Skin of body (tissue), 2 donors: Measurements from ENCODE around the gene PRM3. TPM values are rescaled to one million over a fixed set of nuclear protein-coding genes. Genes with fewer than 3 reads are reported as not detected.

Experiments
- DNase-seq: peaks from one replicate; lab custom pipeline; 2025; lab: John Stamatoyannopoulos, UW
- total RNA-seq: library from RNA; depleted of rRNA; stranded (reverse); fragments of >200 nt; gene quantifications from one replicate; pipeline ENCODE4 v1.2.3, GENCODE V29; 2014

The PRM3 gene
- total RNA-seq, 1 donor from 2014 or later, result not detected

GRCh38 chr16:11248133-11248532 lies 25.3 kb downstream of the PRM3 start:
- no peak for DNase-seq

- DNase-seq, result no peak
Observed at GRCh38 chr16:11245988-11246387, 27.4 kb downstream of the PRM3 start.

GRCh38 chr16:11245222-11245737 lies 28.1 kb downstream of the PRM3 start:
- DNase-seq, result no peak

GRCh38 chr16:11242658-11243057 lies 30.8 kb downstream of the PRM3 start:
- DNase-seq, result no peak

GRCh38 chr16:11241480-11242204 lies 31.8 kb downstream of the PRM3 start:
- no peak for DNase-seq

GRCh38 chr16:11240636-11241473 lies 32.6 kb downstream of the PRM3 start:
- DNase-seq, result no peak

GRCh38 chr16:11239644-11240632 lies 33.5 kb downstream of the PRM3 start:
- DNase-seq, result no peak

- DNase-seq, result no peak
Observed at GRCh38 chr16:11238272-11239202, 34.9 kb downstream of the PRM3 start.

GRCh38 chr16:11236461-11237254 lies 36.8 kb downstream of the PRM3 start:
- no peak for DNase-seq

- no peak for DNase-seq
Observed at GRCh38 chr16:11235703-11235991, 37.8 kb downstream of the PRM3 start.

- no peak for DNase-seq
Observed at GRCh38 chr16:11234884-11235702, 38.3 kb downstream of the PRM3 start.

- no peak for DNase-seq
Observed at GRCh38 chr16:11233727-11234376, 39.6 kb downstream of the PRM3 start.

GRCh38 chr16:11232852-11233726 lies 40.3 kb downstream of the PRM3 start:
- DNase-seq, result no peak

- DNase-seq, result no peak
Observed at GRCh38 chr16:11232302-11232851, 41.1 kb downstream of the PRM3 start.

- DNase-seq, result no peak
Observed at GRCh38 chr16:11231367-11231970, 42.0 kb downstream of the PRM3 start.

- DNase-seq, result no peak
Observed at GRCh38 chr16:11229906-11230305, 43.5 kb downstream of the PRM3 start.
